ENCODE results near the gene ADAMTS4.

Gene ADAMTS4

GRCh38 chr1:161174911-161175310, 23.9 kb downstream of the ADAMTS4 start:
- TF ChIP-seq CTCF (IDR thresholded peaks at IDR 0.05; ENCODE audit: extremely low read depth, missing control alignments), result no peak
- no peak for DNase-seq (ENCODE audit: low spot score)

GRCh38 chr1:161173711-161174110, 25.1 kb downstream of the ADAMTS4 start:
- DNase-seq (ENCODE audit: low spot score), result no peak
- no peak for TF ChIP-seq CTCF (IDR thresholded peaks at IDR 0.05; ENCODE audit: extremely low read depth, missing control alignments)

- DNase-seq (ENCODE audit: low spot score), result no peak
- no peak for TF ChIP-seq CTCF (IDR thresholded peaks at IDR 0.05; ENCODE audit: extremely low read depth, missing control alignments)
These were observed 26.0 kb downstream of the ADAMTS4 start for GRCh38 chr1:161172776-161173376.

GRCh38 chr1:161172349-161172748, 26.5 kb downstream of the ADAMTS4 start:
- no peak for TF ChIP-seq CTCF (IDR thresholded peaks at IDR 0.05; ENCODE audit: extremely low read depth, missing control alignments)

GRCh38 chr1:161171696-161172095, 27.2 kb downstream of the ADAMTS4 start:
- no peak for DNase-seq (ENCODE audit: low spot score)
- no peak for TF ChIP-seq CTCF (IDR thresholded peaks at IDR 0.05; ENCODE audit: extremely low read depth, missing control alignments)

More at GRCh38 chr1:161172349-161172748, 26.5 kb downstream of the ADAMTS4 start:
- no peak for DNase-seq (ENCODE audit: low spot score)

GRCh38 chr1:161171191-161171590, 27.7 kb downstream of the ADAMTS4 start:
- DNase-seq (ENCODE audit: low spot score), result no peak
- no peak for TF ChIP-seq CTCF (IDR thresholded peaks at IDR 0.05; ENCODE audit: extremely low read depth, missing control alignments)

GRCh38 chr1:161168906-161169305, 29.9 kb downstream of the ADAMTS4 start:
- TF ChIP-seq CTCF (IDR thresholded peaks at IDR 0.05; ENCODE audit: extremely low read depth, missing control alignments), result no peak
- DNase-seq (ENCODE audit: low spot score), result no peak

Data from GM20000 (cell line).